GM19468 (cell line): ENCODE measurements around the gene MAN1C1.

Experiments
- ATAC-seq: cut with Tn5 transposase; IDR thresholded peaks from one replicate; pipeline ENCODE4 v1.9.1; 2021; ENCODE audit warnings: mild to moderate bottlenecking, moderate library complexity, moderate number of reproducible peaks; ENCODE audit not compliant: unreplicated experiment; ENCODE audit errors: extremely low read depth

The MAN1C1 gene

GRCh38 chr1:25706146-25707089, 89.8 kb downstream of the MAN1C1 start:
- no peak for ATAC-seq

GRCh38 chr1:25707280-25708016, 90.9 kb downstream of the MAN1C1 start:
- no peak for ATAC-seq

GRCh38 chr1:25710583-25711347, 94.2 kb downstream of the MAN1C1 start:
- no peak for ATAC-seq

DNA sequence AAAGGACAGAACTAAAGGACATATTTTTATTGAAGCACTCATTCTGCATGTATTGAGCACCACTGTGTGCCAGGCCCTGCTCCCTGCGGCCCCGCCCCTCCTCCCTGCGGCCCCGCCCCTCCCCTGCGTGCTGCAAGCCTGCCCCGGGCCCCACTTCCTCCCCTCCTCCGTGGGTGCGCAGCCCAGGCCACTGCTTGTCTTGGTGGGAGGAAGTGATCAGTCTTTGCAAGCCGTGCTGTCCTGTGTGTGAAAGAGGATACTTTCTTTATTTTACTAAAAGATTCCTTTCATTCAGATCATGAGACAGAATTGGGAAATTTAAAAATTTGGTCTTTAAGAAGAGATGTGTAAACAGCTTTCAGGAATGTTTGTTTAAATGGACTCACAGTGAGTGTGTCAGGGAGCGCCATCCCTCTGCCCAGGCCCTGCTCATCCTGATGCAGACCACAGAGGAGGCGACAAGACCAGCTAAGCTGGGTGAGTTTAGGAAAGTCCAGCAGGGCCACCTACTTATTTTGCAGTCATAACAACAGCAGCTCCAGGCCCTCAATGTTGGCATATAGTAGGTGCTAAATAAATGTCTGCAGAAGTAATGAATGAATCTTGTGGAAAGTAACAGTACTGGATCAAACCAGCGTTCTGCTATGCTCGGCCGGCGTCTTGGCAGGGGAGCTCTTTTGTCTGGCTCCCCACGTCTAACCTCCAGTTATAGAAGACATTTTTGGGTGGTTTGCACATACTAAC, 95.1 kb downstream of the MAN1C1 start:
- no peak for ATAC-seq

DNA sequence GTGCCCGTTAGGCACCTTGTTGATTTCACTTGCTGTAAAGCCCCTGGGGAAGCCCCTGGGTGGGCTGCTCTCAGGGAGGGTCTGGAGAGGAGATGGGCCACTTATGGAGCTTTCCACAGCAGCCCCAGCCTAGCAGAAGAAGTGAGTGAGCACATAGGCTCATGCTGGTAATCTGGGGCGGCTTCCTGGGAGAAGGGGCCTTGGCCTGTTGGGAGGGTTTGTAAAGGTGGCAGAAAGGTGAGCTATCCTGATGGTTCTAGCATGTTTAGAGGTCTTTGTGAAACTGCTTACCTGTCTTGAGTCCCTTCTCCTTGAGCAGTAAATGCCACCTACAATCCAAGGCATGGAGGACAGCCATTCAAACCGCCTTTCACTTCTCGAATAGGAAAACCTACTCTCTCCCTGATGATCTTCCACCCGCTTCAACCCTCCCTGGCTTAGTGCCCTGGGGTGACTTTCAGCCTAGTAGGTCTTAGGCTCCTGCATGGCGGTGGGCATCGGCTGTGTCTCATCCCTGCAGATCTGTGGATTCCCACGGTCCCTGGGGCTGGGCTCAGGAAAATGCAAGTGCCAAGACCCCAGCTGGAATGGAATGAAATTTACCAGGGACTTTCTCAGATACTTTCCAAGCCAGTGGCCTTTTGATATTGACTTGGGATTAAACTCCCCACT, 95.8 kb downstream of the MAN1C1 start:
- ATAC-seq: no peak

- ATAC-seq: no peak
These were observed 97.4 kb downstream of the MAN1C1 start for GRCh38 chr1:25713961-25714360.

DNA sequence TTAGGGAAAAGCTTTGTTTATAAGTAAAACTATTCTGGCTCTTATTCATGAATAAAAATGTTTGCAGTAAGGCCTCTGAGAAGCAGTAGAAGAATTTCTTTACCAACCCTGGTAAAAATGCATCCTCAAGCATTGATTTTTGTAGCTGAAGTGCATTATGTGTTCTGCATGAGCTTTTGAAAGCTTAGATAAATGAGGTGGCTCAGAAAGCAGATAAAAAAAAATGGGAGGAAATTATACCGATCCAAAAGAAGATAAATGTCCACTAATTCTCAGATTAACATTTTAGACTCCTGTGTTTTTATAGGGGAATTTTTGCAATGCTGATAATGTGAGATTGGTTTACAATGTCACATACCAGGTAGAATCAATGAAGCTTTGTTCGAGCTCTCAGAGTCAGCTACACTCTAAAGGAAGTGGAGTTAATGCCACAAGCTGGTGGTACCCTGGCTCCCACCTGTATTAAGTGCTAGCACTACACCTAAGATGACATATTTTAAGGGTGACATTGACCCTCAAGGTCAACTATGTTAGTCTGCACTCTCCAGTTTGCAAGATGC, 97.9 kb downstream of the MAN1C1 start:
- no peak for ATAC-seq

DNA sequence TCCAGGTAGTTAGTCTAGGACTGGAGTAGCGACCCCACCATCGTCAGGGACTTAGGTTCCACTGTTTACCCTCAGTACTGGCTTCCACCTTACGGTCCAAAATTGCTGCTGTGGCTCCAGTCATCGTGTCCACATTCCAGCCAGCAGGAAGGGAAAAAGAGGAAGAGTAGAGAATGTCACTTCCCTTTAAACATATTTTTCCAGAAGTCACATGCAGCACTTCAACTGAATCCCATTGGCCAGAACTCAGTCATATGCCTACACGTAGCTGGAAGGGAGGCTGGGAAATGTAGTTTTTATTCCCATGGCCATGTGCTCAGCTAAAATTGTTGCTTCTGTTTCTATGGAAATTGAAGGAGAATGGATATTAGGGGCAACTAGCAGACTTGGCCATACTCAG, 99.3 kb downstream of the MAN1C1 start:
- no peak for ATAC-seq

GRCh38 chr1:25716320-25716719, 99.7 kb downstream of the MAN1C1 start:
- no peak for ATAC-seq

DNA sequence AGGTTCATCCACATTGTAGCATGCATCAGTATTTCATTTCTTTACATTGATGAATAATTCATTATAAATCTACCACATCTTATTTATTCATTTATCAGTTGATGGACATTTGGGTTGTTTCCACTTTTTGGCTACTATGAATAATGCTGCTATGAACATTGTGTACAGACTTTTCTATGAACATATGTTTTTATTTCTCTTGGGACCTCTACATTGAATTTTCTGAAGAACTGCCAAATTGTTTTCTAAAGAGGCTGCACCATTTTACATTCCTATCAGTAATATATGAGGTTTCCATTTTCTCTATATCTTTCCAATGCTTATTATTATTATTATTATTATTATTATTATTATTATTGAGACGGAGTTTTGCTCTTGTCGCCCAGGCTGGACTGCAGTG, 102.1 kb downstream of the MAN1C1 start:
- ATAC-seq: no peak

- ATAC-seq: no peak
These were observed 104.0 kb downstream of the MAN1C1 start for GRCh38 chr1:25720624-25721023.

DNA sequence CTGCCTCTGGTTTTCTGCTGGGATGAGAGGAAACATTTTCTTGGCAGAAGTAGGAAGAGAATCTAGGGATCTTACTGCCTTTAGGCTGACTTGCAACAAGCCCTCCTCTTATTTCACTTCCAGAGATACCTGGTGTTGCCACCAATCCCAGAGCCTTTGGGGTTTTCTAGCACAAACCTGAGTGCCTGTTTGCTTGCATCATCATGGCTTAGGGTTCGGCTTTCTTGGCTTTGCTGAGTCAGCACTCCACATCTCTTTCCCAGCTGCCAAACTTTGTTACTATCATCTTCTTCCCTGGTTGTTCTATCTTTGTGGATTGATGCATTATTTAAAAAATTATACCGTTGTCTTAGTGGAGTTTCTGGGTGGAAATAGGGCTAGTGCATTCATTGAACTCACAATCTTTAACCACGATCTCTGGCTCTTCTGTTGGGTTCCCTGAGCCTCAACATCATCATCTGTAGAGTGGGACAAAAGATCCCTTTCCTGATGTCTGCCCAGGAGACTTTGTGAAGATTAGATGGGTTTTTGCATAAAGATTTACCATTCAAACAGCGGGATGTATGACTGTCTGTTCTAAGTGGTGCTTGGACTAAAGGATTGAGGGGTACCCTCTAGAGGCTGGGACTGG, 106.8 kb downstream of the MAN1C1 start:
- no peak for ATAC-seq

DNA sequence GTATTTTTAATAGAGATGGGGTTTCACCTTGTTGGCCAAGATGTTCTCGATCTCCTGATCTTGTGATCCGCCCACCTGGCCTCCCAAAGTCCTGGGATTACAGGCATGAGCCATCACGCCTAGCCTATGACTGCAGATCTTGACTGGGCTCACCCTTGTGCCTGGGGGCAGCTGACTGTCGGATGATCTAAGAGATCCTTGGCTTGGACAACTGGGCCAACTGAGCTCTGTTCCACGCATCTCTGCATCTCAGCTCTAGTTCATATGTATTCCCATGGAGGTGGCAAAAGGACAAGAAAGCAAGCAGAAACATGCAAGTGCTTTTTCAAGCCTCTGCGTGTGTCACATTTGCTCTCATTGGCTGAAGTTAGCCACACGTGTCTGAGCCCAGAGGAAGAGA, 107.6 kb downstream of the MAN1C1 start:
- ATAC-seq: no peak

- no peak for ATAC-seq
These were observed 108.4 kb downstream of the MAN1C1 start for GRCh38 chr1:25724966-25725365.

DNA sequence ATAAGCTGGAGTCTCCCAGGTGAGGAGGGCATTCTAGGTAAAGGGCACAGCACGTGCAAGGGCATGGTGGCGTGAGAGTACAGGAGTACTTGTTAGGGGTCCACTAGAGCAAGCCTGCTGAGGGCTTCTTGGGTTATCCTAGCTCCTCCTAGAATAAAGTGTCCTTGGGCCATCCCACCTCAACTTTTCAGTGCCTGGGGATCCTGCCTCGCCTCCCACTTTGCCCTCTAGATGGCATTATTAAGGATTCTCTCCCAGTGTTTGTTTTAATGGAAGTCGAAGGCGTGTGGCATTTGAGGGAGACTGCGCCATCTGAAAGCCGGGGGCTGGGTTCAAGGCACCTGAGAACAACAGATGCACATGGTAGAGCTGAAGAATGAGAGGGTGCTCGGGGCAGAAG, 108.9 kb downstream of the MAN1C1 start:
- no peak for ATAC-seq

- ATAC-seq: no peak
These were observed 110.5 kb downstream of the MAN1C1 start for GRCh38 chr1:25727088-25727487.

DNA sequence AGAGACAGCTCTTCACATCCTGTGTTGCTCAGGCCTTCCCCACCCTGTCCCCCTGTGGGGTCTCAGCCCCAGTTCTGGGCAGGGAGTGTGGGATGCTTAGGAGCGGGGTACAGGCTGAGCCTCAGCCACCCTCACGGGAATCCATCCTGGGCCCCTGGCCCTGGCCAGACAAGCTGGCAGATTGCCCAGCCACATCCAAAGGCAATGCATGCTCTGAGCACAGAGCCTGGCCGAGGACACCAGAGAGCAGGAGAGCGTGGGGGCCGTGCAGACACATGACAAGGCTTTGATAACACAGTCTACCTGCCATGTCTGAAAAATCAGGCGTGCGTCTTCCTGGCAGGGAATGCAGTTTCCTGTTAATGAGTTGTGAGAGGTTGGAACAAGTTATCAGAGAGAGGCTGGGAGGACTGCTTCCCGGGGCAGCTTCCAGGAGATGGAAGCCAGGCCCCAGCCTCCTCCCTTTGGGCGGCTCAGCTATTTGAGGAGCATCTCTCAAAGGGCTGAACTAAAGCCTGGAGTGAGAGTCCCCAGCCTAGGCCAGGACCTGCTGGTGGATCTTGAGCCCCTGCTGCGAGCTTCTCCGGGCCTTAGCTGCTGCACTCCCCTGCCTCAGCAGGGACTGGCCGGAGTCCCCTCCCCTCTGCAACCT, 111.2 kb downstream of the MAN1C1 start:
- no peak for ATAC-seq

GRCh38 chr1:25728301-25728935, 111.8 kb downstream of the MAN1C1 start:
- no peak for ATAC-seq
